Lower leg skin (tissue), 3 donors: Measurements from ENCODE around the gene SPATA13.

ENCODE experiments used
- CTCF ChIP-seq, 3 donors: fragments of 450-650 bp; IDR thresholded peaks; one replicate each; pipeline ENCODE4 v1.5.1; 2016; ENCODE audit warnings: antibody characterized with exemption in 3 of 3, mild to moderate bottlenecking in 3 of 3, moderate library complexity in 2 of 3
- POLR2A ChIP-seq, 2 donors: fragments of 450-650 bp; IDR thresholded peaks; one replicate each; pipeline ENCODE4 v1.6.1; 2016 to 2017; ENCODE audit warnings: antibody characterized with exemption in 2 of 2, mild to moderate bottlenecking in 1 of 2, moderate library complexity in 1 of 2

DNA sequence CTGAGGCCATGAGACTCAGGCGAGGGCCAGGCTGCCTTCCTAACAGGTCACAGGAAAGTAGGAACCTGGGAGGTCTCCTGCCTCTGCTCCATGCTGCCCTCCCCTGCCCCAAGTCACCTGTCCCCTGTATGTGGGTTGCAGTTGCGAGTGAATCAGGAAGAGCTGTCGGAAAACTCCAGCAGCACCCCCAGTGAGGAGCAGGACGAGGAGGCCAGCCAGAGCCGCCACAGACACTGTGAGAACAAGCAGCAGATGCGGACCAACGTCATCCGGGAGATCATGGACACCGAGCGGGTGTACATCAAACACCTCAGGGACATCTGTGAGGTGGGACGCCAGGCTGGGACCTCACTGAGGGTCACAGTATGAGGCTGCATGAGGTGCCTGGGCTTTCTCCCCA lies 126.1 kb downstream of the SPATA13 start:
- no peak for TF ChIP-seq CTCF (IDR thresholded peaks at IDR 0.05)
- TF ChIP-seq POLR2A (IDR thresholded peaks at IDR 0.05): no peak
